AG09319 (cell line): ENCODE measurements around the gene ZNF3.

ENCODE experiments used
- DNase-seq: peaks from one replicate; pipeline ENCODE4 v3.0.0-alpha.2; 2010; ENCODE audit warnings: low read depth; ENCODE audit errors: extremely low read depth
- TF ChIP-seq, protein P1 (sequence below): IDR thresholded peaks from 2 replicates; pipeline ENCODE4 v1.5.1; 2011; ENCODE audit warnings: low read depth, mild to moderate bottlenecking, inconsistent platforms, low read length, moderate library complexity

Gene ZNF3

DNA sequence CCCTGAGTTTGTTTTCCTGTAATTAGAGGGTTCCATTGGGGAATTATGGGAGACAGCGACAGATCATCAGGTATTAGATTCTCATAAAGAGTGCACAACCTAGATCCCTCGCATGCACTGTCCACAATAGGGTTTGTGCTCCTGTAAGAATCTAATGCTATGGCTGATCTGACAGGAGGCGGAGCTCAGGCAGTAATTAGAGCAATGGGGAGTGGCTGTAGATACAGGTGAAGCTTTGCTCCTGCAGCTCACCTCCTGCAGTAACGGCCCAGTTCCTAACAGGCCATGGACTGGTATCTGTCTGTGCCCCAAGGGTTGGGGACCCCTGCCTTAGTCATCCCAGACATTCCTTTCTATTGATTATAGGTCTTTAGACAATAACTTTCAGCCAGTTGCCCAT is 32.8 kb downstream of the ZNF3 start:
- TF ChIP-seq, protein P1, sequence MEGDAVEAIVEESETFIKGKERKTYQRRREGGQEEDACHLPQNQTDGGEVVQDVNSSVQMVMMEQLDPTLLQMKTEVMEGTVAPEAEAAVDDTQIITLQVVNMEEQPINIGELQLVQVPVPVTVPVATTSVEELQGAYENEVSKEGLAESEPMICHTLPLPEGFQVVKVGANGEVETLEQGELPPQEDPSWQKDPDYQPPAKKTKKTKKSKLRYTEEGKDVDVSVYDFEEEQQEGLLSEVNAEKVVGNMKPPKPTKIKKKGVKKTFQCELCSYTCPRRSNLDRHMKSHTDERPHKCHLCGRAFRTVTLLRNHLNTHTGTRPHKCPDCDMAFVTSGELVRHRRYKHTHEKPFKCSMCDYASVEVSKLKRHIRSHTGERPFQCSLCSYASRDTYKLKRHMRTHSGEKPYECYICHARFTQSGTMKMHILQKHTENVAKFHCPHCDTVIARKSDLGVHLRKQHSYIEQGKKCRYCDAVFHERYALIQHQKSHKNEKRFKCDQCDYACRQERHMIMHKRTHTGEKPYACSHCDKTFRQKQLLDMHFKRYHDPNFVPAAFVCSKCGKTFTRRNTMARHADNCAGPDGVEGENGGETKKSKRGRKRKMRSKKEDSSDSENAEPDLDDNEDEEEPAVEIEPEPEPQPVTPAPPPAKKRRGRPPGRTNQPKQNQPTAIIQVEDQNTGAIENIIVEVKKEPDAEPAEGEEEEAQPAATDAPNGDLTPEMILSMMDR, result no peak
- no peak for DNase-seq

DNA sequence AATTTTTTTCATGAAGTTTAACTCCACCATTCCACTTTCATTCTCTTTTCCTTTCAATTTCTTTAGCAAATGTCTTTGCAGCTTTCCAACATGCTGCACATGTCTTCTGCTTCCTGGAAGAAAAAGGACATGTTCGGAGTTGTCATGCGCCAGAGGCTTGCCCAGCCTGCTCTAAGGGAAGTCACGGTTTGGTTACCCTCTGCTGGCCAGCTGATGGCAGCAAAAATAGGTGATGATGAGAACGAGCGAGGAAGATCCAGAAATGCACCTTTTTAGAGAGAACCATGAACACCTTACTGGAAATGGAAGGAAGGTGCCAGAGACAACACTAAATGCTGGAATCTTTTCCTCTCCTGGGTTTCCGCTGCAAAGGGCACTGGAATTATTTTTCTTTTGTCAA is 36.8 kb downstream of the ZNF3 start:
- TF ChIP-seq, protein P1, result no peak
- no peak for DNase-seq

DNA sequence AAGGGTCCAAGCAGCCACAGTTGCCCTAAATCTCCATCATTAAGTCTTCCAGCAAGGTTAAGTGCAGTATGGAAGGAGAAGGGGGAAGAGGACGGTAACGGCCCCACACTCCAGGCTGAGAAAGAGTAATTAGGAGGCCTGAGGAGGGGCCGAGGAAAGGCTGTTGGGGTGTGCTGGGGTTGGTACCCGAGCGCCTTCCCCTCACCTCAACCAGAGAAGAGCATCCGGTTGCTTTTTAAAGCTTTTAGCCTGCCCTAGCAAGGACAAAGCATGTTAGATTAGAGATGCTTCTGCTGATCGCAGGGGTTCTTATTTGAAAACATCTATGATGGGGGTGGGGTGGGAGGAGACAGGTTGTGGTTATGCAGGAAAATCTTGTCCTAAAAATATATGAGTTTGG is 40.9 kb downstream of the ZNF3 start:
- no peak for DNase-seq
- TF ChIP-seq, protein P1, result no peak

DNA sequence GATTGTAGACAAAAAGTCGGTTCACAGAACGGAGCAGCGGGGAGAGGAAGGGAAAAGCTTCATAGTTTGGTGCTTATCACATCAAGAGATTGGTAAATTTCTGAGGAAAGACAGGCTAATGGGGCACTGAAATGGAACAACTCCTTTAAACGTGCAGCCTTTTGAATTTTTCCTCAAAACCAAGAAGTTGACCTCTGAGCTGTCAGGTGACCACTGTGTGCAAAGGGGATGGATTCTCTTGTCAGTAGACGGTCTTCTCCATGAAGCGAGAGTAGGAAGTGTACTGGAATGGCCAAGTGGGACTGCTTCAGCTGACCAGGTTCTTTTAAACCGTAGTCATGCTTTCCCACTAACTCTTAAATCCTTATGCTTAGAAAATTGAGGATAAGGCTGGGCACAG is 43.2 kb downstream of the ZNF3 start:
- TF ChIP-seq, protein P1, result no peak
- no peak for DNase-seq

DNA sequence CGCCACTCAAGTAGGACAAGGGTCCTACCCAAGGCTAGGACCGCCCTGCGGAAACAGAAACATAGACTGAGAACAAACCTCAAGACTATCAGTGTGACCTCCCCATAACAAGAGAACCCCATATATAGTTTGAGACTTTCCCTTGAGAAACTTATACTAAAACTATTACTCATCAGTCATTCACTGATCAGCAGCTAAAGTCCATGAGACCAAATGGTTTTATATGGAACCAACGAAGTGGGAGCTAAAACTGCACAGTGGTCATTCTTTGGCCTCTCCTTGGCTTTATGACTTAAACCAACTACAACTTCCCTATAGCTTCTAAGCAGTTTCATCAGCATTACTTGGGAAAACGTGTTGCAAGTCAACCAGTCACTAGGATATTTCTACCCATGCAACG is 45.6 kb downstream of the ZNF3 start:
- no peak for DNase-seq
- TF ChIP-seq, protein P1, result no peak

DNA sequence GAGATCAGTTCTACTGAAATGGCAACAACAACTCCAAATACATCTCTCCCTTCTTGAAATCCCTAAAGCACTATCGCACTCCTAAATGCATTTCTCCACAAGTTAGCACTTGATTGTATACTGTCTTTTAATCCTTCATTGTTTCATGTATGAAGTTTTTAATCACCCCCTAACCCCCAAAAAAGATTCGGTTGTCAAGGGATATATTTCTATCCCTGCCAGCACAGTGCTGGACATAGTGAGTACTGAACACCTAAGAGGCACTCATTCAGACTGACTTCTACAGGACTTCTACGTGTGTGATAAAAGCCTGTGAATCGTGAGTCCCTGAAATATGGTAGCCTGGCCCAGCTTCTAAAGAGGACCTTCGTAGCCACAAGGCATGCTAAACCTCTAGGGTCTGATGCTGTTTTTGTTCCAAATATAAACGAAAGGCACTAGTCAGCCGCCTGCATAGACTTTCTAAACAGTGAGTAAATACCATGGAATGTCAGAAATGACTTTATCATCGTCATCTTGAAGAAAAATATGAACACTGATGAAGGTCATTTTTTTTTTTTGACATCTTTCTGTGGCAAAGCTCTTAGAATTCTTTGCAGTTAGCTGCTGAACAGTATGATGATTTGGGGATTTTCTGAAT is 46.5 kb downstream of the ZNF3 start:
- peak; percentile 70 for DNase-seq

DNA sequence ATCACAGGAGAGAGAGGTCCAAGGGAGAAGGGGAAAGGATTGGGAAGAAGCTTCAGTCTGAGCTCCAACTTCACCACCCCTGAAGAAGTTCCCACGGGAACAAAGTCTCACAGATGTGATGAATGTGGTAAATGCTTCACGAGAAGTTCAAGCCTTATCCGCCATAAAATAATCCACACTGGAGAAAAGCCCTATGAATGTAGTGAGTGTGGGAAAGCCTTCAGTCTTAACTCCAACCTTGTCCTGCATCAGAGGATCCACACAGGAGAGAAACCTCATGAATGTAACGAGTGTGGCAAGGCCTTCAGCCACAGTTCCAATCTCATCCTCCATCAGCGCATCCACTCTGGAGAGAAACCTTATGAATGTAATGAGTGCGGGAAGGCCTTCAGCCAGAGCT is 48.0 kb downstream of the ZNF3 start:
- TF ChIP-seq, protein P1, result no peak
- DNase-seq, result no peak

More for the DNA sequence above, 46.5 kb downstream of the ZNF3 start:
- TF ChIP-seq, protein P1, result no peak
